Stimulated activated naive CD4-positive, alpha-beta T cell (primary cell): ENCODE data around the gene SPHKAP.
"Not testable (repeated sequence)": the region's sequence is repeated elsewhere in the genome, so short reads cannot be mapped to it uniquely, and the experiment has no call there.

Experiments used
- DNase-seq, 6 experiments: peaks; one replicate each; lab custom pipeline; 2025; lab: John Stamatoyannopoulos, UW

SPHKAP gene, protein sequence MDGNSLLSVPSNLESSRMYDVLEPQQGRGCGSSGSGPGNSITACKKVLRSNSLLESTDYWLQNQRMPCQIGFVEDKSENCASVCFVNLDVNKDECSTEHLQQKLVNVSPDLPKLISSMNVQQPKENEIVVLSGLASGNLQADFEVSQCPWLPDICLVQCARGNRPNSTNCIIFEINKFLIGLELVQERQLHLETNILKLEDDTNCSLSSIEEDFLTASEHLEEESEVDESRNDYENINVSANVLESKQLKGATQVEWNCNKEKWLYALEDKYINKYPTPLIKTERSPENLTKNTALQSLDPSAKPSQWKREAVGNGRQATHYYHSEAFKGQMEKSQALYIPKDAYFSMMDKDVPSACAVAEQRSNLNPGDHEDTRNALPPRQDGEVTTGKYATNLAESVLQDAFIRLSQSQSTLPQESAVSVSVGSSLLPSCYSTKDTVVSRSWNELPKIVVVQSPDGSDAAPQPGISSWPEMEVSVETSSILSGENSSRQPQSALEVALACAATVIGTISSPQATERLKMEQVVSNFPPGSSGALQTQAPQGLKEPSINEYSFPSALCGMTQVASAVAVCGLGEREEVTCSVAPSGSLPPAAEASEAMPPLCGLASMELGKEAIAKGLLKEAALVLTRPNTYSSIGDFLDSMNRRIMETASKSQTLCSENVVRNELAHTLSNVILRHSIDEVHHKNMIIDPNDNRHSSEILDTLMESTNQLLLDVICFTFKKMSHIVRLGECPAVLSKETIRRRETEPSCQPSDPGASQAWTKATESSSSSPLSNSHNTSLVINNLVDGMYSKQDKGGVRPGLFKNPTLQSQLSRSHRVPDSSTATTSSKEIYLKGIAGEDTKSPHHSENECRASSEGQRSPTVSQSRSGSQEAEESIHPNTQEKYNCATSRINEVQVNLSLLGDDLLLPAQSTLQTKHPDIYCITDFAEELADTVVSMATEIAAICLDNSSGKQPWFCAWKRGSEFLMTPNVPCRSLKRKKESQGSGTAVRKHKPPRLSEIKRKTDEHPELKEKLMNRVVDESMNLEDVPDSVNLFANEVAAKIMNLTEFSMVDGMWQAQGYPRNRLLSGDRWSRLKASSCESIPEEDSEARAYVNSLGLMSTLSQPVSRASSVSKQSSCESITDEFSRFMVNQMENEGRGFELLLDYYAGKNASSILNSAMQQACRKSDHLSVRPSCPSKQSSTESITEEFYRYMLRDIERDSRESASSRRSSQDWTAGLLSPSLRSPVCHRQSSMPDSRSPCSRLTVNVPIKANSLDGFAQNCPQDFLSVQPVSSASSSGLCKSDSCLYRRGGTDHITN (N-terminal part only)

DNA sequence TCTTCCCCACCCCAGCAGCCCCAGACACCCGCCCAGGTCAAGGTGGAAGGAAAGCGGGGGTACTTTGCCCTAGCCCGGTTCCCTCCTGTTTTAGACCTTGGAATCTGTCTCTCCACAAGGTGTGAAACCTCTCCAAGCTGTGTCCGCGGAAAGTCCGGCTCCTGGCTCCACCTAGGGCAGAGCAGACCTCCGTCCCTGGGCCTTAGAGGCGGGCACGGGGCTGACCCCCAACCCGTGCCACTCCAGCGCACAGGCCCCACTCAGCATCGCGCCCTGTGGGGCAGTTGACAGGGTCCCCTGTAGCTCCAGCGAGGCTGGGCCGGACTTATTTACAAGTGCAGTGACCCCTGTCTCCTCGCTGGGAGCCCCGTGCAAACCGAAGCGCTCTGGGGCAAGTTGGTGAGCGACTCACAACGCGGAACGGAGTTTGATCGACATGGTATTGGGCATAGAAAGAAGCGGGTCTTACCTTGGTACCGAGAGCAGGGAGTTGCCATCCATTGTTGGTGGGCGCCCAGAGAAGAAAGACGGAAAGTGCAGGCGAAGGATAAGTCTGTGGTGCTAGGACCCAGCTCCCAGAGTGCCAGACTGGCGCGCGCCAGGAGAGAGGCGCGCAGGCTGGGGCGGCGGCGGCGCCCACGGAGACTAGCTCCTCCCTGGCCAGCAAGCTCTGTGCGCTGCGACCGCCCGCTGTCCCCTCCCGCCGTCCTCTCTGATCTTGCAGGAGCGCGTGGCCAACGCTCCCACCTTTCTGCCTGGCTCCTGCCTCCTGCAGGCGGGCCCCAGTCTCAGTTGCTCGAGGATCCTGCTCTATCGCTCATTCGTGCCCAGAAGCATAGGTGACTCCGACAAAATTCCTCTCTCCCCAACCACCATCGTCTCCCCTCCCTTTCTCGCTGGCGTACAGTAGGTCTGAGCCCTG, at the start of gene SPHKAP:
Gene SPHKAP (minus strand): TSS at position 590 of the 922 bp plus-strand sequence. CDS start 89 bp downstream, at position 501.
- no peak for DNase-seq

DNA sequence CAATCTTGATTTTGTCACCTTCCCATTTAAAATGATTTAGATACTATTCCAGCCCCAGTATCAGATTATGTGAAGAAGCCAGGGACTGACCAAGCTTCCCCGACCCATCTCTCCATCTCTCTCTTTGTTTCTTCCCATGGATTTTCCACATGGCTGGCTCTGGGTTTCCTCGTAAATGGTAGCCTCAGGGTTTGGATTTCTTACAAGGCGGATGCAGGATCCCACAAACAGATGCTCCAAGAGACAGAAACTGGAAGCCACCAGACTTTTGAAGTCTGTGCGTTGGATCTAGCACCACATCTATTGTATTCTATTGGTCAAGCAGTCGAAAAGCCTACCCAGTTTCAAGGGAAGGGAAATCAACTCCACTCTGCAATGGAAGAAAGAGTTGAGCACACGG, 46.0 kb upstream of the SPHKAP start:
- DNase-seq, result no peak

GRCh38 chr2:228224410-228224809, 42.9 kb upstream of the SPHKAP start:
- DNase-seq, result no peak

DNA sequence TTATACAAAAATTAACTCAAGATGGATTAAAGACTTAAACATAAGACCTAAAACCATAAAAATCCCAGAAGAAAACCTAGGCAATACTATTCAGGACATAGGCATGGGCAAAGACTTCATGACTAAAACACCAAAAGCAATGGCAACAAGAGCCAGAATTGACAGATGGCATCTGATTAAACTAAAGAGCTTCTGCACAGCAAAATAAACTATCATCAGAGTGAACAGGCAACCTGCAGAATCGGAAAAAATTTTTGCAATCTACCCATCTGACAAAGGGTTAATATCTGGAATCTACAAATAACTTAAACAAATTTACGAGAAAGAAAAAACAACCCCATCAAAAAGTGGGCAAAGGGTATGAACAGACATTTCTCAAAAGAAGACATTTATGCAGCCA, 37.1 kb upstream of the SPHKAP start:
- DNase-seq, result not testable (repeated sequence)

GRCh38 chr2:228197504-228197903, 16.0 kb upstream of the SPHKAP start:
- no peak for DNase-seq

DNA sequence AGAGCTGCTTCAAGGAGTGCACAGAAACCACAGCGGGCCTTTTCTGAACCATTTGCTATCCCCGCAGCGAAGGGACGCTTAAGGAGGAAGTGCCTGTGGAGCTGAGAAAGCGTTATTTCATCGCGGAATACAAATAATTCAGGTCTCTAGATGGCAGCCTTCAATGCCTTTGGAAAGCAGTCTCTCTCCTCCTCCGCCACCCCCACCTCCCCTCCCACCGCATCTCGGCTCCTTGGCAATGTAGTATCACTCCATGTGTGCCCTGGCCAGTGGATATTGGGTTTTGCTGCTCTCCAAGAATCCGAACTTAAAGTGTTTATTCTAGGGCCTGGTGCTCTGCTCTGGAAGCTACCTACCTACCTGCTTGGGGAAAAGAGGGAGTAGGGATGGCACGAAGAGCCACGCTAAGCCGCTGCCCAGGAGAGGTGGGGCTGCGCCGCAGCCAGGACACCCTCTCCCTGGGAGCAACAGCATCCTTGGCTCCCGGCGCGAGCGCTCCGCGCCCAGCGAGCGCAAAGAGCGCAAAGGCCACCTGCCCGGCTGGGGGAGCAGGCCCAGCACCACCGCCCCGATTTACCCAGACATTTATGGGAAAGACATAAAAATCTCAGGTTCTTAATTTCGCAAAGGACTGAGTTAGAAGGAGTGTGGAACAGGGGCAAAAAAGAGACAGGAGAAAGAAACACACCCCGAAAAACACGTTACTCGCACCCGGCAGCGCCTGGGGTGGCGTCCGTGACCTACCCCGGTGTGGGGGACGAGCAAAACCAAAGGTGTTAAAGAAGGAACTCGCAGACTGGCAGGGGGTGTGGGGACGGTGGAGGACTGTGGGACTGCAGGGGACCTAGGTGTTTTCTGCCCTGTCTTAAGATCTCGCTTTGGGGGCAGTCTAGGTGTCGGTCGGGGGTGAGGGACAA, 1.0 kb downstream of the SPHKAP start:
- DNase-seq, result no peak

GRCh38 chr2:228167290-228167689, 14.2 kb downstream of the SPHKAP start:
- no peak for DNase-seq

GRCh38 chr2:228164718-228165117, 16.8 kb downstream of the SPHKAP start:
- DNase-seq, result no peak

- no peak for DNase-seq
Measured at GRCh38 chr2:228157841-228158240, 23.6 kb downstream of the SPHKAP start.

DNA sequence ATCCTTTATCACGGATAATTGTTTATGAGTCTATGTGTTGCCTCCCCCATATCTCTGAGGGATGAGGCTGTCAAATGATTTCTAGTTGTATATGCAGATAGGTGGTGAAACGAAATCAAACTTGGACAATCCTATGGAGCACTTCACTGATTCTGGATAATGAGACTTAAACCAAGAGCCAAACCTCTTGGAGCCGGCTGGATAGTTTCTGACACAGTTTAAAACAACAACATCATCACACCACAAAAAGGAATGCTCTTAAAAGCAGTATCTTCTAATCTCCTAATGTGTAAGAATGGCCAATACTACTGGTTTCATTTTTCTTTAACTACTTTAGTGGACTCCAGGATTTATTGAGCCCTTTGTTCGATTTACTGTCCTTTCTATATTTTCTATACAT, 36.5 kb downstream of the SPHKAP start:
- no peak for DNase-seq

DNA sequence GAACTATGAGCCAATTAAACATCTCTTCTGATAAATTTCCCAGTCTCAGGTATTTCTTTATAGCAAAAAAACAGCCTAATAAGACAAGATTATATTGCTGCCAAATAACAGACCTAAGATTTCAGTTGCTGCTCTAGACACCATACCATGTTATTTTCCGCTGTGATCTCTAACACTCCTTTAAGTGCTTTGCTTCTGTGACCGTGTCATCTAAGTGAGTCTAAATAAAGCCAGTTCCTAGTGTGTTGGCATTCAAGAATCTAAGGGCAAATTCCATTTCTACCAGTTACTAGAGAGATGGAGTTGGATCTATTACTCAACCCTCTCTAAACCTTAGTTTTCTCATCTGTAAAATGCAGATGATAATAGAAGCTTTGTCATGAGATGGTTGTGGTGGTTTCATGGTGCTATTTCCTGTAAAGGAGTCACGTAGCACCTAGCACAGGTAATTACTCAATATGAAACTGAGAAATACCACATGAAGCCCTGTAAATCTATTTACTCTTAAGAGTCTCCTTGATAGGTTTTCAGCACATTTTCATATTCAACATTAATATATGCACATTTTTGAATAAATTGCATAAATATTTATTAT, 40.5 kb downstream of the SPHKAP start:
- no peak for DNase-seq

- DNase-seq, result no peak
Measured at GRCh38 chr2:228136027-228136426, 45.5 kb downstream of the SPHKAP start.

DNA sequence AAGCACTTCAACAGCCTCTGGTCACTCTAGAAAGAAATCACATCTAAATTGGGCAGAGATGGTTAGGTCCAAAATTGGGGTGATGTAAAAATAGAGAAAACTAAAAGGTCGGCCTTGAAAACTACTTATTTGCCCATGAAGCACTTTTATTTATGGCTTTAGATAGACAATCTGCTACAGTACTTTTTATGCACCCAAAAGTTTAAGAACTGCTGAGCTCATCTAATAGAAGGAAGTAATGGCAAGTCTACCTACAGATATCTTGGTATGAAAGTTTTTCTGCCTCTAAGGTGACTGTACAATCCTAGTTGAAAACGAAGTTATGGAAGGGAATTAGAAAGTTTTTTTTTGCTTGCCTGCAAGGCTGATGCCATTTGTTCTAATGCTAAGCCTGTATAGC, 46.2 kb downstream of the SPHKAP start:
- no peak for DNase-seq

GRCh38 chr2:228131833-228132232, 49.7 kb downstream of the SPHKAP start:
- DNase-seq, result no peak

GRCh38 chr2:228126401-228126800, 55.1 kb downstream of the SPHKAP start:
- DNase-seq, result no peak

DNA sequence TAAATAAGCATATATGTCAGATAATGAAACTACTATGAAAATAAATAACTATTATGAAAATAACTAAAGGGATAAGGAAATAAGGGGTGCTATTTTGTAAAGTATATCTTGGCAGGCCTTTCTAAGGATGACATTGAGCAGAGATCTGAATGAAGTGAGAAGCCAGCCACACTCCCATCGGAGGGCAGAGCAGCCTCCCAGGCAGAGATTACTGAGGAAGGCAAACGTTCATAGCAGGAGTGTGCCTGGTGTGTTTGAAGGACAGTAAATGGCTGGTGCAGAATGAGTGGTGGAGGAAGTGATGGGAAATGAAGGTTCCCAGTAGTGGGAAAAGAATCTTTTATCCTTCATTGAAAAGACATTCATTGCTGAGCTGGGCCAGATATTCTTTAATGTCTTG, 62.5 kb downstream of the SPHKAP start:
- no peak for DNase-seq

GRCh38 chr2:228107846-228108245, 73.6 kb downstream of the SPHKAP start:
- DNase-seq, result no peak

- no peak for DNase-seq
Measured at GRCh38 chr2:228105526-228106250, 75.8 kb downstream of the SPHKAP start.

GRCh38 chr2:228104215-228104614, 77.3 kb downstream of the SPHKAP start:
- DNase-seq, result no peak
